ENCODE measurements around the gene L3MBTL4. TPM values are rescaled to one million over a fixed set of nuclear protein-coding genes. Genes with fewer than 3 reads are reported as not detected.

L3MBTL4 gene
- total RNA-seq, 1 experiment from 2014 or later = not detected

DNA sequence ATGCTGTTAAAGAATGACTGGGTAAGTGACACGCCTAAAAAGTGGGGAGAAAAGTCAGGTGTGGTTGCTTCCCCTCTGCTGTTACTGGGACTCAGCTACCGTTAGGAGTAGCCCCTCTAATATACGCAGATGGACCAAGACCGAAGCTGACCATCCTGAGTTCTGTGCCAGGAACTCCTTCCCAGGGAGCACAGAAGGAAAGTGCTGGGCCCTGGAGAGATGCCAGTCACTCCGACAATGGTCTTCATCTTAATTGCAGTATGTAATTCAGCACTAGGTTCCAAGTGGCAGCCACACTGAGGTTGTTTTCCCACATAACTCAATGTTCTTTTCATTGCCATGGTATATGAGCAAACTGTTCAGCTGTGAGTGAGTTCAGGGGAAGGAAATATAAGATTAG, 499.8 kb downstream of the L3MBTL4 start:
- Histone ChIP-seq H2AFZ (ENCODE audit: low read depth, low read length, poor library complexity, severe bottlenecking) (no peak overlapping the region), H3K27ac (ENCODE audit: low read depth, low read length) (no peak overlapping the region), H3K79me2 (ENCODE audit: insufficient read depth, low read length) (no peaks in the 10 kb centered on the region), H3K4me1 (ENCODE audit: control insufficient read depth in 1 of 2, insufficient read depth in 2 of 2, low read length in 2 of 2) (no peaks in the 10 kb centered on the region), H4K20me1 (ENCODE audit: insufficient read depth) (no peaks in the 10 kb centered on the region), H3K4me3 (replicated peaks in 1 of 2; ENCODE audit: low read depth in 1 of 2, low read length in 2 of 2) (no peak overlapping the region), H3K9me3 (ENCODE audit: control insufficient read depth in 1 of 2, insufficient read depth in 1 of 2, low read depth in 1 of 2, low read length in 2 of 2) (peaks cover 11 to 48% of the 10 kb centered on the region in 2 experiments; a peak in 2 of 4 replicates), H3K36me3 (ENCODE audit: control insufficient read depth in 1 of 2, insufficient read depth in 2 of 2, low read length in 2 of 2) (no peaks in the 10 kb centered on the region), H3K9ac (ENCODE audit: low read length) (no peak overlapping the region), H3K4me2 (ENCODE audit: low read length) (no peak overlapping the region), H3K27me3 (ENCODE audit: insufficient read depth, low read length) (no peaks in the 10 kb centered on the region), H3K9me2 (ENCODE audit: insufficient read depth) (no peaks in the 10 kb centered on the region)
- no peak for ATAC-seq
- ChIA-PET POLR2A (no interaction called here), RAD21 (ENCODE audit: low non-redundant PET in 1 of 2, low total read pairs in 2 of 2, uncharacterized antibody in 2 of 2, unreplicated experiment in 2 of 2) (no interaction called here), CTCF (no interaction called here)
- TF ChIP-seq CBX3 (IDR thresholded peaks at IDR 0.05; ENCODE audit: low read depth) (no peak), JUND (IDR thresholded peaks at IDR 0.05) (no peak), ZNF274 (IDR thresholded peaks at IDR 0.05; ENCODE audit: low read depth, low read length) (no peak), ZBTB33 (IDR thresholded peaks at IDR 0.05; ENCODE audit: extremely low read depth, insufficient replicate concordance, low read length) (no peak), MAX (IDR thresholded peaks at IDR 0.05) (no peak), POLR2A (IDR thresholded peaks at IDR 0.05; ENCODE audit: borderline replicate concordance, extremely low read depth, insufficient read depth, insufficient read length) (no peak)
- TF ChIP-seq, protein P1, sequence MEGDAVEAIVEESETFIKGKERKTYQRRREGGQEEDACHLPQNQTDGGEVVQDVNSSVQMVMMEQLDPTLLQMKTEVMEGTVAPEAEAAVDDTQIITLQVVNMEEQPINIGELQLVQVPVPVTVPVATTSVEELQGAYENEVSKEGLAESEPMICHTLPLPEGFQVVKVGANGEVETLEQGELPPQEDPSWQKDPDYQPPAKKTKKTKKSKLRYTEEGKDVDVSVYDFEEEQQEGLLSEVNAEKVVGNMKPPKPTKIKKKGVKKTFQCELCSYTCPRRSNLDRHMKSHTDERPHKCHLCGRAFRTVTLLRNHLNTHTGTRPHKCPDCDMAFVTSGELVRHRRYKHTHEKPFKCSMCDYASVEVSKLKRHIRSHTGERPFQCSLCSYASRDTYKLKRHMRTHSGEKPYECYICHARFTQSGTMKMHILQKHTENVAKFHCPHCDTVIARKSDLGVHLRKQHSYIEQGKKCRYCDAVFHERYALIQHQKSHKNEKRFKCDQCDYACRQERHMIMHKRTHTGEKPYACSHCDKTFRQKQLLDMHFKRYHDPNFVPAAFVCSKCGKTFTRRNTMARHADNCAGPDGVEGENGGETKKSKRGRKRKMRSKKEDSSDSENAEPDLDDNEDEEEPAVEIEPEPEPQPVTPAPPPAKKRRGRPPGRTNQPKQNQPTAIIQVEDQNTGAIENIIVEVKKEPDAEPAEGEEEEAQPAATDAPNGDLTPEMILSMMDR (IDR thresholded peaks at IDR 0.05 in 2 of 3, conservative IDR thresholded peaks at IDR 0.05 in 1 of 3; ENCODE audit: borderline replicate concordance in 1 of 3, insufficient read depth in 1 of 3, low read depth in 2 of 3, low read length in 2 of 3) = no peak
- BruUV-seq (replicated peaks) = no TSS peak
- DNase-seq (ENCODE audit: low read depth, low spot score) = no peak
- intact Hi-C loops (cut with micrococcal nuclease) = no loop called here
